NCI-H82 treated with DMSO at 0.1 percent for 48 hours (cell line): ENCODE results near the gene KLRC1.
"Not testable (repeated sequence)": the region's sequence is repeated elsewhere in the genome, so short reads cannot be mapped to it uniquely, and the experiment has no call there.

Experiments
- DNase-seq: peaks from one replicate; lab custom pipeline; 2025; ENCODE audit not compliant: unreplicated experiment; lab: John Stamatoyannopoulos, UW

KLRC1 gene

GRCh38 chr12:10422159-10422558 is 31.0 kb downstream of the KLRC1 start:
- DNase-seq: not testable (repeated sequence)

- DNase-seq: not testable (repeated sequence)
Observed at GRCh38 chr12:10420334-10420733, 32.8 kb downstream of the KLRC1 start, which contains the start of gene KLRC3. TSS of gene KLRC3 (minus strand) at chr12:10420595. CDS start at chr12:10420550, 45 bp downstream.

- DNase-seq: no peak
Observed at GRCh38 chr12:10409392-10409791, 43.8 kb downstream of the KLRC1 start, which contains the start of gene KLRC4. TSS of gene KLRC4 (minus strand) at chr12:10409757. CDS start at chr12:10409575, 182 bp downstream.

- no peak for DNase-seq
Observed at GRCh38 chr12:10408842-10409241, 44.3 kb downstream of the KLRC1 start.

- DNase-seq: no peak
Observed at GRCh38 chr12:10406725-10407124, 46.5 kb downstream of the KLRC1 start.

- DNase-seq: no peak
Observed at GRCh38 chr12:10405294-10405693, 47.9 kb downstream of the KLRC1 start.

GRCh38 chr12:10404798-10405197 is 48.4 kb downstream of the KLRC1 start:
- DNase-seq: no peak

GRCh38 chr12:10400829-10401228 is 52.3 kb downstream of the KLRC1 start:
- no peak for DNase-seq

GRCh38 chr12:10398168-10398567 is 55.0 kb downstream of the KLRC1 start:
- DNase-seq: no peak

GRCh38 chr12:10397296-10397695 is 55.9 kb downstream of the KLRC1 start:
- no peak for DNase-seq

- not testable (repeated sequence) for DNase-seq
Observed at GRCh38 chr12:10396176-10396575, 57.0 kb downstream of the KLRC1 start.
